ENCODE results near the gene PAQR5.
"Not testable (repeated sequence)": the region's sequence is repeated elsewhere in the genome, so short reads cannot be mapped to it uniquely, and the experiment has no call there.

Gene PAQR5

DNA sequence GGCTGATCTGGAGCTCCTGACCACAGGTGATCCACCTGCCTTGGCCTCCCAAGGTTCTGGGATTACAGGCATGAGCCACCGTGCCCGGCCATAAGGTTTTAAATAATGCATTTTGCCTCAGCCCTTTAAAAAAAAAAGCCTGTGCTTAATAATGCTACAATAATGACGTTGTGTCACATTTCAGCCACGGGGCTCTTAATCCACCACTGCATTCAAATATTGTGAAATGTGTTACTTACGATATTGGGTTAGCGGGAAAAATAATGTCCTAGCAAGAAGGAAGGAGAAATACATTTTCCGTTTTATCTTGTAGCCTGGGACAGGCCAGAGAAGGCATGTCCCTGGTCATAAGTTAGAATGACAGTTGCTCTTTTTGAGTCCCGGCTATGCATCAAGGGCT lies 17.6 kb downstream of the PAQR5 start:
- DNase-seq (no peak), ATAC-seq (replicated peaks) (no peak)
- Mint-ChIP-seq H3K36me3 (no peaks in the 10 kb centered on the region), H3K4me3 (no peak overlapping the region), H3K4me1 (peaks cover 3 to 7% of the 10 kb centered on the region in 2 donors), H3K9me3 (no peaks in the 10 kb centered on the region), H3K27ac (no peak overlapping the region), H3K27me3 (peaks cover 15 to 18% of the 10 kb centered on the region in 2 donors)

GRCh38 chr15:69317392-69317841 lies 18.7 kb downstream of the PAQR5 start:
- Mint-ChIP-seq H3K27ac (no peak overlapping the region), H3K4me3 (no peak overlapping the region), H3K9me3 (no peaks in the 10 kb centered on the region), H3K36me3 (no peaks in the 10 kb centered on the region), H3K27me3 (peaks cover 15 to 21% of the 10 kb centered on the region in 2 donors), H3K4me1 (peaks cover 3 to 7% of the 10 kb centered on the region in 2 donors)
- DNase-seq: no peak
- ATAC-seq (replicated peaks): no peak

GRCh38 chr15:69318033-69318432 lies 19.3 kb downstream of the PAQR5 start:
- Mint-ChIP-seq H3K4me3 (no peak overlapping the region), H3K27me3 (peaks cover 15 to 25% of the 10 kb centered on the region in 2 donors), H3K27ac (no peak overlapping the region), H3K36me3 (no peaks in the 10 kb centered on the region), H3K9me3 (no peaks in the 10 kb centered on the region), H3K4me1 (peaks cover 3 to 7% of the 10 kb centered on the region in 2 donors)
- no peak for ATAC-seq (replicated peaks)
- DNase-seq: no peak

- Mint-ChIP-seq H3K4me1 (no peaks in the 10 kb centered on the region), H3K27ac (no peak overlapping the region), H3K36me3 (no peaks in the 10 kb centered on the region), H3K27me3 (peaks cover 15 to 25% of the 10 kb centered on the region in 2 donors), H3K4me3 (no peak overlapping the region), H3K9me3 (no peaks in the 10 kb centered on the region)
- ATAC-seq (replicated peaks): no peak
- DNase-seq: no peak
Measured at GRCh38 chr15:69319384-69320375, 21.0 kb downstream of the PAQR5 start.

GRCh38 chr15:69320977-69321554 lies 22.4 kb downstream of the PAQR5 start:
- peaks cover 26 to 30% of the 10 kb centered on the region in 2 donors for H3K27me3 Mint-ChIP-seq
- H3K4me3 Mint-ChIP-seq: no peak overlapping the region
- ATAC-seq (replicated peaks) (no peak), DNase-seq (no peak)
- H3K36me3 Mint-ChIP-seq: no peaks in the 10 kb centered on the region
- no peak overlapping the region for H3K27ac Mint-ChIP-seq
- no peaks in the 10 kb centered on the region for H3K4me1 Mint-ChIP-seq
- H3K9me3 Mint-ChIP-seq: no peaks in the 10 kb centered on the region

GRCh38 chr15:69323893-69324430 lies 25.2 kb downstream of the PAQR5 start:
- Mint-ChIP-seq H3K27me3 (peaks cover 26 to 32% of the 10 kb centered on the region in 2 donors), H3K27ac (no peak overlapping the region), H3K4me3 (no peak overlapping the region), H3K9me3 (no peaks in the 10 kb centered on the region), H3K36me3 (no peaks in the 10 kb centered on the region), H3K4me1 (no peaks in the 10 kb centered on the region)
- no peak for ATAC-seq (replicated peaks)
- no peak for DNase-seq

- Mint-ChIP-seq H3K4me1 (no peaks in the 10 kb centered on the region), H3K9me3 (peaks cover 0 to 1% of the 10 kb centered on the region in 2 donors), H3K27ac (no peak overlapping the region), H3K36me3 (no peaks in the 10 kb centered on the region), H3K27me3 (peaks cover 25 to 31% of the 10 kb centered on the region in 2 donors), H3K4me3 (no peak overlapping the region)
- DNase-seq: no peak
- no peak for ATAC-seq (replicated peaks)
Measured at GRCh38 chr15:69324565-69324964, 25.9 kb downstream of the PAQR5 start.

GRCh38 chr15:69325456-69325971 lies 26.8 kb downstream of the PAQR5 start:
- no peak for ATAC-seq (replicated peaks)
- Mint-ChIP-seq H3K4me3 (no peak overlapping the region), H3K36me3 (no peaks in the 10 kb centered on the region), H3K27ac (no peak overlapping the region), H3K9me3 (peaks cover 0 to 1% of the 10 kb centered on the region in 2 donors), H3K4me1 (no peaks in the 10 kb centered on the region), H3K27me3 (peaks cover 21 to 28% of the 10 kb centered on the region in 2 donors)
- no peak for DNase-seq

GRCh38 chr15:69328080-69328479 lies 29.4 kb downstream of the PAQR5 start:
- DNase-seq (no peak), ATAC-seq (replicated peaks) (no peak)
- Mint-ChIP-seq H3K4me3 (no peak overlapping the region), H3K36me3 (no peaks in the 10 kb centered on the region), H3K27me3 (peaks cover 27 to 28% of the 10 kb centered on the region in 2 donors), H3K9me3 (peaks cover 0 to 1% of the 10 kb centered on the region in 2 donors), H3K4me1 (no peaks in the 10 kb centered on the region), H3K27ac (no peak overlapping the region)

GRCh38 chr15:69328739-69329138 lies 30.0 kb downstream of the PAQR5 start:
- Mint-ChIP-seq H3K4me1 (no peaks in the 10 kb centered on the region), H3K27me3 (peaks cover 27 to 28% of the 10 kb centered on the region in 2 donors), H3K9me3 (peaks cover 0 to 1% of the 10 kb centered on the region in 2 donors), H3K36me3 (no peaks in the 10 kb centered on the region), H3K4me3 (no peak overlapping the region), H3K27ac (no peak overlapping the region)
- ATAC-seq (replicated peaks) (no peak), DNase-seq (no peak)

GRCh38 chr15:69337138-69337537 lies 38.4 kb downstream of the PAQR5 start:
- ATAC-seq (replicated peaks) (no peak), DNase-seq (no peak)
- H3K27me3 Mint-ChIP-seq: peaks cover 4 to 5% of the 10 kb centered on the region in 2 donors
- peaks cover 0 to 1% of the 10 kb centered on the region in 2 donors for H3K9me3 Mint-ChIP-seq
- H3K36me3 Mint-ChIP-seq: peaks cover 0 to 2% of the 10 kb centered on the region in 2 donors
- no peak overlapping the region for H3K27ac Mint-ChIP-seq
- H3K4me1 Mint-ChIP-seq: no peaks in the 10 kb centered on the region
- H3K4me3 Mint-ChIP-seq: no peak overlapping the region

DNA sequence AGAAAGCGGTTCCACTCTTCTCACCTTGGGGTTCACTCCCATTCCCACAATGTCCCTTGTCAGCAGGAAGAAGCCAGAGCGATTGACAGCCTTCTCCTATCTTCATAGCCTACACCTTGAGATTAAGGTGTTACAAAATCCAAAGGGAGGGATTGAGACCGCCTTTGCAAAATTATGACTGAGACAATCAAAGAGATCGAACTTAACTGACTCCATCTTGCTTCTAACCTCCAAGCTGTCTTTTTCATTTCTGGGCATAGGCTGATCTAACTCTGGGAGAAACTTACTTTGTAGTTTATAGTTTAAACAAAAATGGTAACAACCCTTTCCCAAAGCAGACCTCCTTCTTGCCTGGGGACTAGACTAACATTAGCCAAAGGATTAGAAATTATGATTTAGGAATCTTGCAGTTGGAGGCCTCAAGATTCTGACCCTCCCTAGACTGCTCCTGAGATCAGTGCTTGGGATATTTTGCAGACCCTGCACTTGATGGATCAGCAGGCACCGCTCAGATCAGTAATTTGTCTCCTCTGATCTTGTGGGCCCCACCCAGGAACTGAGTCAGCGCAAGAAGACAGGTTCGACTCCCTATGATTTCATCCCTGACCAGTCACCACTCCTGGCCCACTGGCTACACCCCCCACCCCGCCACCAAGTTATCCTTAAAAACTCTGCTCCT lies 40.0 kb downstream of the PAQR5 start:
- ATAC-seq (replicated peaks): no peak
- peaks cover 4 to 15% of the 10 kb centered on the region in 2 donors for H3K27me3 Mint-ChIP-seq
- peaks cover 0 to 2% of the 10 kb centered on the region in 2 donors for H3K36me3 Mint-ChIP-seq
- no peak overlapping the region for H3K4me3 Mint-ChIP-seq
- H3K27ac Mint-ChIP-seq: no peak overlapping the region
- no peak for DNase-seq
- no peaks in the 10 kb centered on the region for H3K4me1 Mint-ChIP-seq
- peaks cover 0 to 1% of the 10 kb centered on the region in 2 donors for H3K9me3 Mint-ChIP-seq

DNA sequence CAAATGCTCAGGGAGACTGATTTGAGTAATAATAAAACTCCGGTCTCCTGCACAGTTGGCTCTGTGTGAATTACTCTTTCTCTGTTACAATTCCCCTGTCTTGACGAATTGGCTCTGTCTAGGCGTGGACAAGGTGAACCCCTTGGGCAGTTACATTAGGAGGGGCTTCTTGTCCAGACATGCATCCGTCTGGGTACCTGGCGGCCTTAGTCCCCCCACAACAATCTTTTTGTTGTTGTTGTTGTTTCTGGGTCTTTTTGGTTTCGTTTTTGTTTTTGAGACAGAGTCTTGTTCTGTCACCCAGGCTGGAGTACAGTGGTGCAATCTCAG lies 40.5 kb downstream of the PAQR5 start:
- H3K9me3 Mint-ChIP-seq; H3K4me3 Mint-ChIP-seq; H3K36me3 Mint-ChIP-seq; H3K4me1 Mint-ChIP-seq; DNase-seq; H3K27ac Mint-ChIP-seq; ATAC-seq (replicated peaks): not testable (repeated sequence)
- peaks cover 8 to 19% of the 10 kb centered on the region in 2 donors for H3K27me3 Mint-ChIP-seq

All from stimulated activated naive B cell treated with anti-CD40 and anti-IgM and Interleukin-4, amounts not matched to agents 10 μg/mL and 1 μg/mL and 100 μg/mL, for 72 hours (primary cell).